Osteoblast (primary cell): ENCODE results near the gene C1orf159. TPM values are rescaled to one million over a fixed set of nuclear protein-coding genes. Genes with fewer than 3 reads are reported as not detected.
"Not testable (repeated sequence)": the region's sequence is repeated elsewhere in the genome, so short reads cannot be mapped to it uniquely, and the experiment has no call there.

ENCODE experiments used
- DNase-seq: peaks from one replicate; pipeline ENCODE4 v3.0.0; 2011; ENCODE audit warnings: low spot score, mixed read lengths; ENCODE audit not compliant: insufficient read length; ENCODE audit errors: missing footprints
- H2AFZ ChIP-seq: 2 replicates; pipeline ENCODE4 v1.6.0; 2011; ENCODE audit warnings: mild to moderate bottlenecking, low read length
- H3K27ac ChIP-seq: 2 replicates; pipeline ENCODE4 v1.5.1; 2011; ENCODE audit warnings: mild to moderate bottlenecking, low read depth, low read length, moderate library complexity
- H3K27me3 ChIP-seq: 2 replicates; pipeline ENCODE4 v1.6.0; 2012; ENCODE audit warnings: mild to moderate bottlenecking, control low read depth, inconsistent platforms, low read length, moderate library complexity; ENCODE audit not compliant: insufficient read depth
- H3K36me3 ChIP-seq: 2 replicates; pipeline ENCODE4 v1.5.1; 2011; ENCODE audit warnings: mild to moderate bottlenecking, low read length, control low read depth, moderate library complexity; ENCODE audit not compliant: insufficient read depth
- H3K4me1 ChIP-seq: 2 replicates; pipeline ENCODE4 v1.5.1; 2011; ENCODE audit warnings: mild to moderate bottlenecking, low read length, control low read depth, moderate library complexity; ENCODE audit not compliant: insufficient read depth
- H3K4me2 ChIP-seq: 2 replicates; pipeline ENCODE4 v1.6.0; 2011; ENCODE audit warnings: mild to moderate bottlenecking, low read length; ENCODE audit not compliant: insufficient read depth
- H3K4me3 ChIP-seq: fragments of 200-600 bp; sonication (generic); 3 replicates; pipeline ENCODE4 v1.5.1; 2012; ENCODE audit warnings: mild to moderate bottlenecking, low read length, inconsistent platforms; ENCODE audit not compliant: insufficient read depth
- H3K79me2 ChIP-seq: 2 replicates; pipeline ENCODE4 v1.6.0; 2012; ENCODE audit warnings: mild to moderate bottlenecking, low read length, control low read depth, inconsistent platforms; ENCODE audit not compliant: insufficient read depth
- H3K9me3 ChIP-seq: 2 replicates; pipeline ENCODE4 v1.5.1; 2011; ENCODE audit warnings: low read depth, low read length, control low read depth
- H4K20me1 ChIP-seq: 2 replicates; pipeline ENCODE4 v1.6.0; 2012; ENCODE audit warnings: mild to moderate bottlenecking, low read length, control low read depth; ENCODE audit not compliant: insufficient read depth
- CTCF ChIP-seq: IDR thresholded peaks from 2 replicates; pipeline ENCODE4 v1.5.1; 2011; ENCODE audit warnings: mild to moderate bottlenecking, low read depth, low read length, moderate library complexity; ENCODE audit errors: extremely low read depth
- total RNA-seq: library from RNA; depleted of rRNA; stranded (reverse); fragments of >200 nt; gene quantifications from 2 replicates; pipeline ENCODE4 v1.2.3, GENCODE V29; 2012

Gene C1orf159
- total RNA-seq, 1 donor, result 5.4 TPM

- H3K9me3 ChIP-seq, result no peaks in the 10 kb centered on the region
- TF ChIP-seq CTCF, result no peak
- H3K79me2 ChIP-seq, result no peaks in the 10 kb centered on the region
- H4K20me1 ChIP-seq, result no peaks in the 10 kb centered on the region
- peak overlapping the region; percentile 76 for H3K4me2 ChIP-seq
- H3K4me3 ChIP-seq, result peak overlapping the region; percentile 48
- H3K27me3 ChIP-seq, result no peaks in the 10 kb centered on the region
- DNase-seq, result peak; percentile 98
- H3K36me3 ChIP-seq, result no peaks in the 10 kb centered on the region
- H2AFZ ChIP-seq, result peak overlapping the region; percentile 35
- no peak overlapping the region for H3K27ac ChIP-seq
- H3K4me1 ChIP-seq, result peaks cover 10% of the 10 kb centered on the region
Measured at GRCh38 chr1:1079408-1080121, 36.3 kb downstream of the C1orf159 start.

GRCh38 chr1:1077396-1077795, 38.5 kb downstream of the C1orf159 start:
- H3K36me3 ChIP-seq, H3K9me3 ChIP-seq, H3K4me3 ChIP-seq, H3K4me2 ChIP-seq, H3K79me2 ChIP-seq, H3K27ac ChIP-seq, H2AFZ ChIP-seq, H4K20me1 ChIP-seq, DNase-seq, H3K27me3 ChIP-seq: not testable (repeated sequence)
- peaks cover 10% of the 10 kb centered on the region for H3K4me1 ChIP-seq

GRCh38 chr1:1075148-1075935, 40.5 kb downstream of the C1orf159 start:
- Histone ChIP-seq H2AFZ (no peak overlapping the region), H3K27ac (no peak overlapping the region), H3K4me2 (no peak overlapping the region), H3K9me3 (no peaks in the 10 kb centered on the region), H4K20me1 (no peaks in the 10 kb centered on the region), H3K27me3 (no peaks in the 10 kb centered on the region), H3K4me1 (peaks cover 9% of the 10 kb centered on the region), H3K36me3 (no peaks in the 10 kb centered on the region), H3K4me3 (no peak overlapping the region), H3K79me2 (no peaks in the 10 kb centered on the region)
- DNase-seq, result peak; percentile 91
- TF ChIP-seq CTCF, result no peak

GRCh38 chr1:1074631-1075147, 41.2 kb downstream of the C1orf159 start:
- no peak overlapping the region for H3K4me2 ChIP-seq
- no peak for TF ChIP-seq CTCF
- H3K27me3 ChIP-seq, result peaks cover 3% of the 10 kb centered on the region
- peaks cover 4% of the 10 kb centered on the region for H3K4me1 ChIP-seq
- peak; percentile 88 for DNase-seq
- H3K27ac ChIP-seq, result no peak overlapping the region
- no peaks in the 10 kb centered on the region for H4K20me1 ChIP-seq
- no peak overlapping the region for H2AFZ ChIP-seq
- no peaks in the 10 kb centered on the region for H3K36me3 ChIP-seq
- H3K9me3 ChIP-seq, result no peaks in the 10 kb centered on the region
- H3K79me2 ChIP-seq, result no peaks in the 10 kb centered on the region
- H3K4me3 ChIP-seq, result no peak overlapping the region
